K562 (cell line): ENCODE data around the gene RERE. TPM values are rescaled to one million over a fixed set of nuclear protein-coding genes. Genes with fewer than 3 reads are reported as not detected.

Experiments
- ATAC-seq: fragments of 200-7000 bp; cut with Tn5 transposase; 3 replicates; pipeline ENCODE4 v1.9.1; 2020; ENCODE audit warnings: moderate library complexity
- BruUV-seq: library from RNA; stranded (reverse); fragments of 400-500 nt; replicated peaks from 2 replicates; lab custom pipeline; 2021; lab: Mats Ljungman, UMichigan
- CTCF ChIA-PET: fragments of 300-600 bp; formaldehyde crosslinking; extraction: SDS; loops from one replicate; lab custom pipeline; 2021; ENCODE audit warnings: low intra/inter-chr PET ratio; lab: Yijun Ruan, JAX
- POLR2A ChIA-PET: fragments of 300-600, 350-650 bp; sonication (Branson Sonifier 250); formaldehyde crosslinking; extraction: SDS; loops from one replicate; lab custom pipeline; 2021; ENCODE audit warnings: antibody characterized with exemption, inconsistent platforms; lab: Yijun Ruan, JAX
- DNase-seq, 4 experiments: peaks; one replicate each; pipeline versions ENCODE4 v3.0.0 to v3.0.0-alpha.2; 2011 to 2018; ENCODE audit warnings: low spot score in 3 of 4, mixed read lengths in 3 of 4; ENCODE audit errors: extremely low read depth in 1 of 4
- FAIRE-seq: peaks from 2 replicates; lab custom pipeline; 2011; peaks lifted over from hg19 to GRCh38; lab: Jason Lieb, UNC
- H2AFZ ChIP-seq: 2 replicates; pipeline ENCODE4 v1.6.0; 2011; ENCODE audit warnings: low read depth, low read length, control low read depth, inconsistent platforms
- H3K27ac ChIP-seq: fragments of 200-600 bp; 3 replicates; pipeline ENCODE4 v1.8.0; 2011; ENCODE audit warnings: low read depth, mild to moderate bottlenecking, control low read depth, inconsistent platforms, low read length, moderate library complexity, mixed read lengths; ENCODE audit errors: extremely low read depth
- H3K27me3 ChIP-seq, 2 experiments: fragments of 300-600 bp in 1 of 2; 2 replicates in 1 of 2; 3 replicates in 1 of 2; pipeline versions ENCODE4 v1.6.0 to v1.8.0; 2011; ENCODE audit warnings: inconsistent platforms in 2 of 2, low read length in 2 of 2, mild to moderate bottlenecking in 1 of 2, mixed read lengths in 1 of 2, moderate library complexity in 1 of 2; ENCODE audit not compliant: control insufficient read depth in 2 of 2, insufficient read depth in 2 of 2
- H3K36me3 ChIP-seq: fragments of 300-600 bp; 3 replicates; pipeline ENCODE4 v1.8.0; 2011; ENCODE audit warnings: mild to moderate bottlenecking, low read length, inconsistent platforms; ENCODE audit not compliant: control insufficient read depth, insufficient read depth
- H3K4me1 ChIP-seq, 2 experiments: fragments of 200-600 bp in 1 of 2; replicated peaks in 1 of 2; 2 replicates in 1 of 2; 3 replicates in 1 of 2; pipeline versions ENCODE4 v1.5.1 to v1.8.0; 2011; ENCODE audit warnings: inconsistent platforms in 2 of 2, low read length in 2 of 2, mild to moderate bottlenecking in 1 of 2, mixed read lengths in 1 of 2, moderate library complexity in 1 of 2; ENCODE audit not compliant: control insufficient read depth in 2 of 2, insufficient read depth in 2 of 2
- H3K4me2 ChIP-seq: 2 replicates; pipeline ENCODE4 v1.6.1; 2011; ENCODE audit warnings: low read length, control low read depth, inconsistent platforms, mixed read lengths; ENCODE audit not compliant: insufficient read depth
- H3K4me3 ChIP-seq: fragments of 200-600 bp; sonication (generic), shearing (Covaris generic); 2 replicates; pipeline ENCODE4 v1.5.1; 2016; ENCODE audit warnings: control low read depth, inconsistent platforms
- H3K79me2 ChIP-seq: fragments of 200-600 bp; 3 replicates; pipeline ENCODE4 v1.8.0; 2011; ENCODE audit warnings: low read length, inconsistent platforms; ENCODE audit not compliant: control insufficient read depth, insufficient read depth
- H3K9ac ChIP-seq, 2 experiments: 2 replicates each; pipeline versions ENCODE4 v1.6.0 to v1.6.1; 2011; ENCODE audit warnings: low read depth in 2 of 2, low read length in 2 of 2, control low read depth in 1 of 2, inconsistent platforms in 1 of 2, mild to moderate bottlenecking in 1 of 2, mixed read lengths in 1 of 2; ENCODE audit not compliant: insufficient read depth in 1 of 2
- H3K9me1 ChIP-seq: one replicate; pipeline ENCODE4 v1.6.0; 2011; ENCODE audit warnings: inconsistent platforms, mild to moderate bottlenecking, low read length, moderate library complexity; ENCODE audit not compliant: control insufficient read depth, insufficient read depth
- H3K9me3 ChIP-seq: replicated peaks from 2 replicates; pipeline ENCODE4 v1.5.1; 2011; ENCODE audit warnings: low read depth, low read length, inconsistent platforms; ENCODE audit not compliant: control insufficient read depth, insufficient read depth
- H4K20me1 ChIP-seq: replicated peaks from 2 replicates; pipeline ENCODE4 v1.6.1; 2011; ENCODE audit warnings: low read length, inconsistent platforms, mixed read lengths; ENCODE audit not compliant: control insufficient read depth, insufficient read depth
- CREB5 ChIP-seq: fragments of 250-450 bp; sonication (Bioruptor Pico); IDR thresholded peaks from 2 replicates; pipeline ENCODE4 v1.5.0; 2020; ENCODE audit warnings: mild to moderate bottlenecking
- FOSL1 ChIP-seq: fragments of 200-800 bp; sonication (Bioruptor generic); conservative IDR thresholded peaks from 2 replicates; pipeline ENCODE4 v1.6.1; 2016; ENCODE audit warnings: missing genetic modification characterization, missing compliant biosample characterization
- FOXA1 ChIP-seq: fragments of 450-650 bp; IDR thresholded peaks from 2 replicates; pipeline ENCODE4 v1.6.1; 2016; ENCODE audit warnings: mild to moderate bottlenecking, borderline replicate concordance
- FUS ChIP-seq: fragments of 200-400 bp; formaldehyde crosslinking; optimal IDR thresholded peaks from 2 replicates; pipeline ENCODE3; 2017; ENCODE audit warnings: low read depth, low read length
- JUN ChIP-seq, 2 experiments: sonication (generic) in 1 of 2; formaldehyde crosslinking in 1 of 2; IDR thresholded peaks; 2 replicates each; pipeline versions ENCODE4 v1.6.1 to v1.8.0; 2012 to 2022; ENCODE audit warnings: borderline replicate concordance in 2 of 2, mild to moderate bottlenecking in 2 of 2, improper control_type of control experiment in 1 of 2, low read depth in 1 of 2, low read length in 1 of 2, missing genetic modification reagents in 1 of 2
- NEUROD1 ChIP-seq: fragments of 150-350 bp; IDR thresholded peaks from 2 replicates; pipeline ENCODE4 v1.6.1; 2014; ENCODE audit warnings: borderline replicate concordance, low read length, low read depth; ENCODE audit not compliant: partially characterized antibody
- NR2F6 ChIP-seq: fragments of 450-650 bp; formaldehyde crosslinking; IDR thresholded peaks from 2 replicates; pipeline ENCODE4 v1.4.0; 2020; ENCODE audit warnings: mild to moderate bottlenecking
- NR4A1 ChIP-seq, 2 experiments: fragments of 250-450 bp in 1 of 2; fragments of 450-650 bp in 1 of 2; sonication (Bioruptor Pico) in 1 of 2; IDR thresholded peaks; 2 replicates each; pipeline versions ENCODE4 v1.4.0 to v1.6.1; 2016 to 2020; ENCODE audit warnings: mild to moderate bottlenecking in 2 of 2, missing compliant biosample characterization in 1 of 2, missing genetic modification characterization in 1 of 2, moderate library complexity in 1 of 2
- SREBF1 ChIP-seq: fragments of 150-350 bp; IDR thresholded peaks from 2 replicates; pipeline ENCODE4 v1.6.1; 2014; ENCODE audit warnings: antibody characterized with exemption, low read depth, low read length, borderline replicate concordance
- SREBF2 ChIP-seq: sonication (generic); formaldehyde crosslinking; IDR thresholded peaks from 2 replicates; pipeline ENCODE4 v1.4.0; 2020; ENCODE audit warnings: mild to moderate bottlenecking, missing genetic modification reagents
- ZBTB1 ChIP-seq: sonication (generic); formaldehyde crosslinking; IDR thresholded peaks from 2 replicates; pipeline ENCODE4 v1.8.1; 2023; ENCODE audit warnings: missing genetic modification reagents, low read depth, mild to moderate bottlenecking, borderline replicate concordance
- ZNF12 ChIP-seq: sonication (generic); formaldehyde crosslinking; IDR thresholded peaks from 2 replicates; pipeline ENCODE4 v1.4.0; 2020; ENCODE audit warnings: mild to moderate bottlenecking, missing genetic modification reagents
- ZNF23 ChIP-seq: fragments of 250-450 bp; sonication (Bioruptor Pico); IDR thresholded peaks from 2 replicates; pipeline ENCODE4 v1.4.0; 2020; ENCODE audit warnings: mild to moderate bottlenecking
- ZNF282 ChIP-seq: sonication (generic); formaldehyde crosslinking; IDR thresholded peaks from 2 replicates; pipeline ENCODE4 v1.8.1; 2023; ENCODE audit warnings: missing genetic modification reagents
- ZNF347 ChIP-seq: fragments of 450-650 bp; formaldehyde crosslinking; IDR thresholded peaks from 2 replicates; pipeline ENCODE4 v1.4.0; 2020; ENCODE audit warnings: low read depth, mild to moderate bottlenecking, moderate library complexity
- ZNF444 ChIP-seq: fragments of 250-450 bp; sonication (Bioruptor Pico); IDR thresholded peaks from 2 replicates; pipeline ENCODE4 v1.4.0; 2020; ENCODE audit warnings: mild to moderate bottlenecking, moderate library complexity
- ZNF586 ChIP-seq: fragments of 450-650 bp; formaldehyde crosslinking; conservative IDR thresholded peaks from 2 replicates; pipeline ENCODE4 v1.4.0; 2020; ENCODE audit warnings: mild to moderate bottlenecking, moderate library complexity
- WGBS: fragments of 100-300 bp; shearing (Covaris generic); methylation state at CpG from one replicate; pipeline ENCODE4 v1.1.6; 2016; ENCODE audit warnings: low coverage, mixed read lengths; ENCODE audit not compliant: insufficient coverage; ENCODE audit errors: missing lambda C conversion rate; 5-methylcytosine and 5-hydroxymethylcytosine counted together
- in situ Hi-C: fragments of 300-500 bp; cut with MboI; formaldehyde crosslinking; loops from 4 replicates; pipeline ENCODE4 v1.15.0; 2018; ENCODE audit warnings: inconsistent platforms, mixed read lengths
- intact Hi-C: fragments of 100-400 bp; cut with micrococcal nuclease; formaldehyde crosslinking; loops from 2 replicates; pipeline ENCODE4 v1.14.2; 2022
- polyA plus RNA-seq, 8 experiments: library from polyadenylated mRNA; depleted of rRNA in 4 of 8; stranded (reverse) in 5 of 8; unstranded in 3 of 8; fragments of >200 nt; fragmentation: Nextera tagmentation in 2 of 8; fragmentation: Illumina TruSeq in 1 of 8; extraction: Ambion mirVana in 2 of 8; extraction: Trizol in 1 of 8; gene quantifications; 2 replicates each; pipeline versions ENCODE4 v1.2.1 to v1.2.3, GENCODE V29; 2011 to 2014; ENCODE audit warnings: inconsistent platforms in 1 of 8, missing spikeins in 1 of 8
- total RNA-seq, 7 experiments: library from RNA; depleted of rRNA in 6 of 7; stranded (reverse); fragments of >200 nt in 6 of 7; fragmentation: Illumina TruSeq in 2 of 7; extraction: Trizol in 2 of 7; gene quantifications; 2 replicates each; pipeline versions ENCODE4 v1.2.1 to v1.2.3, GENCODE V29; 2011 to 2021; ENCODE audit warnings: low replicate concordance in 1 of 7

RERE gene
- total and polyA plus RNA-seq, 9 of the 15 experiments (the other 6 are each of a cell fraction or from before 2014, with no cell fraction given): 3.0 to 51.5 (median 13.4) TPM

GRCh38 chr1:8339203-8339600 lies 478.2 kb downstream of the RERE start:
- POLR2A ChIA-PET: no interaction called here
- in situ Hi-C loops (no loop called here), intact Hi-C loops (no loop called here)
- Histone ChIP-seq H3K27ac (no peak overlapping the region), H3K9me1 (no peaks in the 10 kb centered on the region), H3K4me1 (peaks cover 0 to 15% of the 10 kb centered on the region in 2 experiments; a peak in 3 of 5 replicates), H4K20me1 (no peaks in the 10 kb centered on the region; the same call in 1 of the 2 replicates), H3K9ac (no peak overlapping the region), H3K79me2 (no peaks in the 10 kb centered on the region), H3K4me2 (no peak overlapping the region), H3K4me3 (no peak overlapping the region), H3K9me3 (no peaks in the 10 kb centered on the region), H3K36me3 (no peaks in the 10 kb centered on the region), H3K27me3 (peaks cover 62 to 82% of the 10 kb centered on the region in 2 experiments), H2AFZ (no peak overlapping the region)
- FAIRE-seq: no peak
- WGBS: 4% methylated on average over 13 of the region's 13 CpGs
- TF ChIP-seq ZNF282: no peak
- no peak for TF ChIP-seq ZNF23 (CRISPR knock-in tag)
- TF ChIP-seq ZBTB1: no peak
- no peak for TF ChIP-seq FUS
- no peak for TF ChIP-seq FOSL1 (tag)
- TF ChIP-seq NR2F6: no peak
- TF ChIP-seq FOXA1: no peak
- no peak for TF ChIP-seq ZNF347
- TF ChIP-seq ZNF586 (CRISPR knock-in tag): no peak
- TF ChIP-seq SREBF2 (CRISPR knock-in tag): no peak
- TF ChIP-seq CREB5 (CRISPR knock-in tag): no peak
- no peak for TF ChIP-seq SREBF1
- TF ChIP-seq ZNF444 (CRISPR knock-in tag): no peak
- no peak for TF ChIP-seq NEUROD1
- no peak for TF ChIP-seq JUN (IDR thresholded peaks at IDR 0.05; ENCODE audit: borderline replicate concordance, low read depth, low read length)
- TF ChIP-seq JUN (CRISPR knock-in tag; IDR thresholded peaks at IDR 0.05; ENCODE audit: borderline replicate concordance): no peak
- TF ChIP-seq NR4A1 (CRISPR knock-in tag; IDR thresholded peaks at IDR 0.05): no peak
- no peak for TF ChIP-seq NR4A1 (tag; IDR thresholded peaks at IDR 0.05)
- no peak for TF ChIP-seq ZNF12 (CRISPR knock-in tag)
- BruUV-seq: no TSS peak
- no peak; the same call in 2 of the 3 replicates for ATAC-seq
- DNase-seq: no peak
- CTCF ChIA-PET: no interaction called here
